ENCODE measurements around the gene CHST15. TPM values are rescaled to one million over a fixed set of nuclear protein-coding genes. Genes with fewer than 3 reads are reported as not detected.

The CHST15 gene
- total RNA-seq, 3 donors from 2014 or later = 4.8 to 64.5 (median 10.8) TPM

GRCh38 chr10:124086787-124087671, 6.4 kb downstream of the CHST15 start:
- no peak overlapping the region for H3K4me3 ChIP-seq
- no peaks in the 10 kb centered on the region for H3K36me3 ChIP-seq (ENCODE audit: low read depth)
- intact Hi-C loops (cut with DNase I, micrococcal nuclease) = no loop called here
- ATAC-seq (no peak), DNase-seq (no peak)
- no peaks in the 10 kb centered on the region for H3K9me3 ChIP-seq
- H3K4me1 ChIP-seq (ENCODE audit: low read depth) = peaks cover 10% of the 10 kb centered on the region
- no peak for TF ChIP-seq CTCF (IDR thresholded peaks at IDR 0.05)

GRCh38 chr10:124086097-124086710, 7.2 kb downstream of the CHST15 start:
- no peak for ATAC-seq

GRCh38 chr10:124085680-124086079, 7.7 kb downstream of the CHST15 start:
- no peak overlapping the region for H3K4me3 ChIP-seq
- intact Hi-C loops (cut with DNase I, micrococcal nuclease) = no loop called here
- H3K4me1 ChIP-seq (ENCODE audit: low read depth) = peaks cover 10% of the 10 kb centered on the region
- TF ChIP-seq CTCF (IDR thresholded peaks at IDR 0.05) = no peak
- ATAC-seq (no peak), DNase-seq (no peak)
- no peaks in the 10 kb centered on the region for H3K36me3 ChIP-seq (ENCODE audit: low read depth)
- no peaks in the 10 kb centered on the region for H3K9me3 ChIP-seq

More at GRCh38 chr10:124086097-124086710, 7.2 kb downstream of the CHST15 start:
- intact Hi-C loops (cut with DNase I, micrococcal nuclease) = no loop called here
- no peak for TF ChIP-seq CTCF (IDR thresholded peaks at IDR 0.05)
- H3K36me3 ChIP-seq (ENCODE audit: low read depth) = no peaks in the 10 kb centered on the region
- peaks cover 10% of the 10 kb centered on the region for H3K4me1 ChIP-seq (ENCODE audit: low read depth)
- H3K4me3 ChIP-seq = no peak overlapping the region
- no peaks in the 10 kb centered on the region for H3K9me3 ChIP-seq
- DNase-seq = no peak

- Histone ChIP-seq H3K9me3 (no peaks in the 10 kb centered on the region), H3K4me3 (no peak overlapping the region), H3K36me3 (ENCODE audit: low read depth) (no peaks in the 10 kb centered on the region), H3K4me1 (ENCODE audit: low read depth) (peaks cover 9% of the 10 kb centered on the region)
- intact Hi-C loops (cut with DNase I, micrococcal nuclease) = no loop called here
- ATAC-seq = no peak
- no peak for TF ChIP-seq CTCF (IDR thresholded peaks at IDR 0.05)
- DNase-seq = no peak
These were observed 8.7 kb downstream of the CHST15 start for GRCh38 chr10:124084708-124085107.

GRCh38 chr10:124083740-124084397, 9.5 kb downstream of the CHST15 start:
- Histone ChIP-seq H3K4me1 (ENCODE audit: low read depth) (peaks cover 9% of the 10 kb centered on the region), H3K36me3 (ENCODE audit: low read depth) (no peaks in the 10 kb centered on the region), H3K4me3 (no peak overlapping the region), H3K9me3 (no peaks in the 10 kb centered on the region)
- no peak for TF ChIP-seq CTCF (IDR thresholded peaks at IDR 0.05)
- intact Hi-C loops (cut with DNase I, micrococcal nuclease) = no loop called here
- DNase-seq = no peak
- no peak for ATAC-seq
